ENCODE data around the gene GRIK4. TPM values are rescaled to one million over a fixed set of nuclear protein-coding genes. Genes with fewer than 3 reads are reported as not detected.

GRIK4 gene
- total and polyA plus RNA-seq, 2 donors (not counting 3 experiments of a cell fraction or from before 2014, with no cell fraction given), result 0.81 to 1.6 TPM

DNA sequence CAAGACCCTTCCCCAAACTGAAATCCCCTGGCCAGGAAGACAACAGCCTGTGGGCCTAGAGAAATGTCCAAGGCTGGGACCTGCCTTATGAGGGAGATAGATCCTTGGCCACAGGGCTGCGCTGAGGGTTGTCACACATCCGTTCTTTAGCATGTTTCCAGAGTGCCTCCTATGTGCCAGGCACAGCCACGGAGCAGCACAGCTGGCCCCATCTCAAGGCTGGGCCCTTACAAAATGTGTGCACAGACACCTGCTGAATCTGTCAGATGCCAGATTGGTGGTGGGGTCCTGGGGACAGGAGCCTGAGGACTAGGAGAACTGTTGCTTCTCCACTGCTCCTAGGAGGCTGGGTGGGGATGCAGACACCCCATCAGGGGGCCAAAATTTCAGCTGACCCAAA is 11.2 kb downstream of the GRIK4 start:
- Histone ChIP-seq H3K27me3 (ENCODE audit: control insufficient read depth in 2 of 2, insufficient read depth in 2 of 2, low read length in 2 of 2) (peaks cover 0 to 2% of the 10 kb centered on the region in 2 experiments), H3K79me2 (ENCODE audit: control insufficient read depth, insufficient read depth, low read length) (no peaks in the 10 kb centered on the region), H3K9me3 (replicated peaks; ENCODE audit: control insufficient read depth, insufficient read depth, low read length) (no peaks in the 10 kb centered on the region), H4K20me1 (replicated peaks; ENCODE audit: control insufficient read depth, extremely low read depth, insufficient read depth, low read length) (no peaks in the 10 kb centered on the region), H3K4me2 (ENCODE audit: insufficient read depth, low read length) (no peak overlapping the region), H2AFZ (ENCODE audit: low read depth, low read length) (no peak overlapping the region), H3K9me1 (replicated peaks; ENCODE audit: control insufficient read depth, extremely low read depth, insufficient read depth, low read length) (no peaks in the 10 kb centered on the region), H3K4me1 (ENCODE audit: control insufficient read depth, extremely low read depth, insufficient read depth, low read length) (no peaks in the 10 kb centered on the region), H3K4me3 (replicated peaks in 1 of 3; ENCODE audit: insufficient read depth in 1 of 3, low read depth in 1 of 3, low read length in 3 of 3) (no peak overlapping the region), H3K27ac (ENCODE audit: insufficient read depth, low read depth, low read length) (no peak overlapping the region), H3K9ac (replicated peaks; ENCODE audit: extremely low read depth, insufficient read depth, low read length) (no peak overlapping the region), H3K36me3 (ENCODE audit: control insufficient read depth in 2 of 2, extremely low read depth in 1 of 2, insufficient read depth in 2 of 2, low read length in 2 of 2) (no peaks in the 10 kb centered on the region)
- DNase-seq (ENCODE audit: low read depth, low spot score) (no peak), FAIRE-seq (no peak)
- no TSS peak for BruUV-seq (replicated peaks)
- dilution Hi-C loops (cut with MboI; ENCODE audit: extremely low pct_ligation_motif_present, low sequenced_read_pairs), result no loop called here
- intact Hi-C loops (cut with micrococcal nuclease), result no loop called here
- CTCF ChIA-PET, result interaction anchor here (0.7 to 1.4 kb wide), 2 partner anchors 116 to 162 kb away, joined by 3 to 6 read pairs; no protein-coding TSS in a partner anchor
- no peak for TF ChIP-seq MYC (IDR thresholded peaks at IDR 0.05; ENCODE audit: low read depth, low read length)
- TF ChIP-seq POLR2AphosphoS5 (IDR thresholded peaks at IDR 0.05; ENCODE audit: insufficient read depth, low read depth, low read length), result no peak
- TF ChIP-seq CTCF (IDR thresholded peaks at IDR 0.05; ENCODE audit: extremely low read depth in 1 of 2, insufficient read depth in 1 of 2, low read depth in 1 of 2, low read length in 2 of 2), result no peak
- TF ChIP-seq POLR2A (IDR thresholded peaks at IDR 0.05; ENCODE audit: low read depth, low read length), result no peak
- no peak for TF ChIP-seq GATA2 (IDR thresholded peaks at IDR 0.05; ENCODE audit: insufficient read depth, insufficient read length, low read depth, low read length)
- TF ChIP-seq EZH2 (IDR thresholded peaks at IDR 0.05; ENCODE audit: borderline replicate concordance, low read depth, low read length, severe bottlenecking), result no peak
- POLR2A ChIA-PET, result no interaction called here

GRCh38 chr11:120523196-120523595 is 11.6 kb downstream of the GRIK4 start:
- Histone ChIP-seq H3K79me2 (ENCODE audit: control insufficient read depth, insufficient read depth, low read length) (no peaks in the 10 kb centered on the region), H3K4me2 (ENCODE audit: insufficient read depth, low read length) (no peak overlapping the region), H3K4me1 (ENCODE audit: control insufficient read depth, extremely low read depth, insufficient read depth, low read length) (no peaks in the 10 kb centered on the region), H3K27me3 (ENCODE audit: control insufficient read depth in 2 of 2, insufficient read depth in 2 of 2, low read length in 2 of 2) (peaks cover 0 to 2% of the 10 kb centered on the region in 2 experiments), H3K36me3 (ENCODE audit: control insufficient read depth in 2 of 2, extremely low read depth in 1 of 2, insufficient read depth in 2 of 2, low read length in 2 of 2) (no peaks in the 10 kb centered on the region), H3K27ac (ENCODE audit: insufficient read depth, low read depth, low read length) (no peak overlapping the region), H4K20me1 (replicated peaks; ENCODE audit: control insufficient read depth, extremely low read depth, insufficient read depth, low read length) (no peaks in the 10 kb centered on the region), H3K9me3 (replicated peaks; ENCODE audit: control insufficient read depth, insufficient read depth, low read length) (no peaks in the 10 kb centered on the region), H3K9ac (replicated peaks; ENCODE audit: extremely low read depth, insufficient read depth, low read length) (no peak overlapping the region), H2AFZ (ENCODE audit: low read depth, low read length) (no peak overlapping the region), H3K9me1 (replicated peaks; ENCODE audit: control insufficient read depth, extremely low read depth, insufficient read depth, low read length) (no peaks in the 10 kb centered on the region), H3K4me3 (replicated peaks in 1 of 3; ENCODE audit: insufficient read depth in 1 of 3, low read depth in 1 of 3, low read length in 3 of 3) (no peak overlapping the region)
- dilution Hi-C loops (cut with MboI; ENCODE audit: extremely low pct_ligation_motif_present, low sequenced_read_pairs) (no loop called here), intact Hi-C loops (cut with micrococcal nuclease) (no loop called here)
- FAIRE-seq, result no peak
- DNase-seq (ENCODE audit: low read depth, low spot score), result no peak
- BruUV-seq (replicated peaks), result no TSS peak
- TF ChIP-seq JUN (IDR thresholded peaks at IDR 0.05; ENCODE audit: borderline replicate concordance, insufficient read depth, insufficient read length, low read depth), result no peak
- no peak for TF ChIP-seq EZH2 (IDR thresholded peaks at IDR 0.05; ENCODE audit: borderline replicate concordance, low read depth, low read length, severe bottlenecking)
- no peak for TF ChIP-seq CTCF (IDR thresholded peaks at IDR 0.05; ENCODE audit: extremely low read depth in 1 of 2, insufficient read depth in 1 of 2, low read depth in 1 of 2, low read length in 2 of 2)
- no peak for TF ChIP-seq FOS (IDR thresholded peaks at IDR 0.05; ENCODE audit: borderline replicate concordance, insufficient read depth, low read length)
- no peak for TF ChIP-seq MYC (IDR thresholded peaks at IDR 0.05; ENCODE audit: low read depth, low read length)
- no peak for TF ChIP-seq POLR2A (IDR thresholded peaks at IDR 0.05; ENCODE audit: low read depth, low read length)
- ChIA-PET CTCF (interaction anchor here (0.7 to 1.4 kb wide), 2 partner anchors 115 to 162 kb away, joined by 3 to 6 read pairs; no protein-coding TSS in a partner anchor), POLR2A (no interaction called here)
